ENCODE results near the gene ZBTB25. TPM values are rescaled to one million over a fixed set of nuclear protein-coding genes. Genes with fewer than 3 reads are reported as not detected.

The ZBTB25 gene
- total RNA-seq, 4 donors from 2014 or later, result 4.6 to 34.4 (median 11.2) TPM

GRCh38 chr14:64410084-64410774 lies 93.4 kb downstream of the ZBTB25 start:
- no peak for DNase-seq
- intact Hi-C loops (cut with DNase I; ENCODE audit: low total_unique reads), result no loop called here
- Histone ChIP-seq H3K4me3 (no peak overlapping the region), H3K36me3 (peaks cover 0 to 2% of the 10 kb centered on the region in 2 donors), H3K27ac (no peak overlapping the region), H3K9me3 (no peaks in the 10 kb centered on the region), H3K27me3 (no peaks in the 10 kb centered on the region), H3K4me1 (no peaks in the 10 kb centered on the region)
- TF ChIP-seq POLR2A (IDR thresholded peaks at IDR 0.05) (no peak), CTCF (IDR thresholded peaks at IDR 0.05) (no peak)

- no peaks in the 10 kb centered on the region for H3K9me3 ChIP-seq
Measured at GRCh38 chr14:64409126-64409920, 94.3 kb downstream of the ZBTB25 start.

GRCh38 chr14:64407329-64407728 lies 96.3 kb downstream of the ZBTB25 start:
- Histone ChIP-seq H3K9me3 (no peaks in the 10 kb centered on the region), H3K4me1 (no peaks in the 10 kb centered on the region), H3K36me3 (no peaks in the 10 kb centered on the region), H3K27me3 (no peaks in the 10 kb centered on the region), H3K27ac (no peak overlapping the region), H3K4me3 (no peak overlapping the region)
- DNase-seq, result no peak
- intact Hi-C loops (cut with DNase I; ENCODE audit: low total_unique reads), result no loop called here
- no peak for TF ChIP-seq CTCF (IDR thresholded peaks at IDR 0.05)

More at GRCh38 chr14:64409126-64409920, 94.3 kb downstream of the ZBTB25 start:
- no peak for DNase-seq
- Histone ChIP-seq H3K36me3 (no peaks in the 10 kb centered on the region), H3K27ac (no peak overlapping the region), H3K4me3 (no peak overlapping the region), H3K4me1 (no peaks in the 10 kb centered on the region), H3K27me3 (no peaks in the 10 kb centered on the region)
- intact Hi-C loops (cut with DNase I; ENCODE audit: low total_unique reads), result no loop called here
- TF ChIP-seq CTCF (IDR thresholded peaks at IDR 0.05) (no peak), POLR2A (IDR thresholded peaks at IDR 0.05) (no peak)

- intact Hi-C loops (cut with DNase I; ENCODE audit: low total_unique reads), result no loop called here
- no peak overlapping the region for H3K27ac ChIP-seq
- H3K4me3 ChIP-seq, result no peak overlapping the region
- no peaks in the 10 kb centered on the region for H3K4me1 ChIP-seq
- H3K27me3 ChIP-seq, result no peaks in the 10 kb centered on the region
- DNase-seq, result no peak
- no peaks in the 10 kb centered on the region for H3K36me3 ChIP-seq
- no peaks in the 10 kb centered on the region for H3K9me3 ChIP-seq
- TF ChIP-seq CTCF (IDR thresholded peaks at IDR 0.05) (no peak), POLR2A (IDR thresholded peaks at IDR 0.05) (no peak)
Measured at GRCh38 chr14:64405295-64405694, 98.3 kb downstream of the ZBTB25 start.

GRCh38 chr14:64401949-64402348 lies 101.7 kb downstream of the ZBTB25 start:
- no peaks in the 10 kb centered on the region for H3K4me1 ChIP-seq
- H3K27me3 ChIP-seq, result no peaks in the 10 kb centered on the region
- TF ChIP-seq POLR2A (IDR thresholded peaks at IDR 0.05) (no peak), CTCF (IDR thresholded peaks at IDR 0.05) (no peak)
- no peaks in the 10 kb centered on the region for H3K9me3 ChIP-seq
- intact Hi-C loops (cut with DNase I; ENCODE audit: low total_unique reads), result no loop called here
- no peak overlapping the region for H3K27ac ChIP-seq
- no peak overlapping the region for H3K4me3 ChIP-seq
- H3K36me3 ChIP-seq, result no peaks in the 10 kb centered on the region
- no peak for DNase-seq
